Retina (tissue), 1 donor: ENCODE data around the gene TSEN15.
"Not testable (repeated sequence)": the region's sequence is repeated elsewhere in the genome, so short reads cannot be mapped to it uniquely, and the experiment has no call there.

ENCODE experiments used
- DNase-seq: peaks from one replicate; pipeline ENCODE4 v3.0.0-alpha.2; 2016

TSEN15 gene

GRCh38 chr1:184059887-184060286 is 8.4 kb downstream of the TSEN15 start:
- DNase-seq: no peak

GRCh38 chr1:184060316-184060715 is 8.8 kb downstream of the TSEN15 start:
- DNase-seq: no peak

- no peak for DNase-seq
These were observed 10.0 kb downstream of the TSEN15 start for GRCh38 chr1:184061396-184062003.

- no peak for DNase-seq
These were observed 11.2 kb downstream of the TSEN15 start for GRCh38 chr1:184062640-184063286.

- DNase-seq: no peak
These were observed 14.0 kb downstream of the TSEN15 start for GRCh38 chr1:184065559-184065958.

- DNase-seq: no peak
These were observed 16.8 kb downstream of the TSEN15 start for GRCh38 chr1:184068354-184068753.

GRCh38 chr1:184069675-184070074 is 18.1 kb downstream of the TSEN15 start:
- no peak for DNase-seq

- no peak for DNase-seq
These were observed 20.8 kb downstream of the TSEN15 start for GRCh38 chr1:184072376-184072775.

GRCh38 chr1:184074383-184074782 is 22.9 kb downstream of the TSEN15 start:
- DNase-seq: no peak

GRCh38 chr1:184075055-184076029 is 23.8 kb downstream of the TSEN15 start:
- peak; percentile 57 for DNase-seq

- DNase-seq: no peak
These were observed 27.2 kb downstream of the TSEN15 start for GRCh38 chr1:184078564-184079249.

GRCh38 chr1:184080309-184080708 is 28.8 kb downstream of the TSEN15 start:
- DNase-seq: no peak

- no peak for DNase-seq
These were observed 31.2 kb downstream of the TSEN15 start for GRCh38 chr1:184082541-184083415.

- DNase-seq: no peak
These were observed 34.1 kb downstream of the TSEN15 start for GRCh38 chr1:184085667-184086066.

- no peak for DNase-seq
These were observed 36.5 kb downstream of the TSEN15 start for GRCh38 chr1:184088037-184088436.

- DNase-seq: no peak
These were observed 41.5 kb downstream of the TSEN15 start for GRCh38 chr1:184093071-184093470.

- DNase-seq: no peak
These were observed 44.5 kb downstream of the TSEN15 start for GRCh38 chr1:184096005-184096404.

- DNase-seq: not testable (repeated sequence)
These were observed 45.0 kb downstream of the TSEN15 start for GRCh38 chr1:184096580-184096979.

- no peak for DNase-seq
These were observed 49.6 kb downstream of the TSEN15 start for GRCh38 chr1:184101141-184101540.

- no peak for DNase-seq
These were observed 50.0 kb downstream of the TSEN15 start for GRCh38 chr1:184101571-184101970.

GRCh38 chr1:184110272-184111204 is 59.0 kb downstream of the TSEN15 start:
- no peak for DNase-seq
